ENCODE results near the gene RNF207. TPM values are rescaled to one million over a fixed set of nuclear protein-coding genes. Genes with fewer than 3 reads are reported as not detected.

RNF207 gene
- total RNA-seq, 4 donors from 2014 or later: 10.8 to 43.2 (median 20.2) TPM

GRCh38 chr1:6197746-6198427 is 8.0 kb upstream of the RNF207 start:
- no peak overlapping the region for H3K27ac ChIP-seq (replicated peaks in 1 of 4)

GRCh38 chr1:6198646-6199297 is 7.1 kb upstream of the RNF207 start:
- H3K27me3 ChIP-seq: no peaks in the 10 kb centered on the region
- no peak for TF ChIP-seq EP300 (IDR thresholded peaks at IDR 0.05)
- no peak for TF ChIP-seq POLR2A (IDR thresholded peaks at IDR 0.05; ENCODE audit: low read depth)
- TF ChIP-seq POLR2AphosphoS5 (IDR thresholded peaks at IDR 0.05): no peak
- no peak for TF ChIP-seq CTCF (IDR thresholded peaks at IDR 0.05)
- under 1% methylated on average over 24 of the region's 31 CpGs for WGBS
- peak overlapping the region; percentile 81 to 99 (median 94) for H3K4me3 ChIP-seq
- peak overlapping the region; percentile 75 to 88 (median 82) for H3K27ac ChIP-seq (replicated peaks in 1 of 4)
- no peaks in the 10 kb centered on the region for H3K9me3 ChIP-seq
- DNase-seq (ENCODE audit: extremely low spot score): no peak
- H3K4me1 ChIP-seq: peaks cover 25 to 47% (median 35%) of the 10 kb centered on the region in 4 donors
- peaks cover 20 to 38% (median 36%) of the 10 kb centered on the region in 4 donors for H3K36me3 ChIP-seq
- intact Hi-C loops (cut with DNase I): loop anchor here (10.0 kb wide), 1 partner anchor 204 kb away; the partner anchor contains the start of gene NPHP4

More at GRCh38 chr1:6197746-6198427, 8.0 kb upstream of the RNF207 start:
- TF ChIP-seq POLR2AphosphoS5 (IDR thresholded peaks at IDR 0.05) (no peak), POLR2A (IDR thresholded peaks at IDR 0.05; ENCODE audit: low read depth) (no peak), CTCF (IDR thresholded peaks at IDR 0.05) (no peak), EP300 (IDR thresholded peaks at IDR 0.05) (no peak)
- peaks cover 25 to 47% (median 35%) of the 10 kb centered on the region in 4 donors for H3K4me1 ChIP-seq
- no peak for DNase-seq (ENCODE audit: extremely low spot score)
- H3K27me3 ChIP-seq: no peaks in the 10 kb centered on the region
- intact Hi-C loops (cut with DNase I): loop anchor here (10.0 kb wide), 1 partner anchor 203 kb away; the partner anchor contains the start of gene NPHP4
- WGBS: 69% methylated on average over 6 of the region's 6 CpGs
- H3K36me3 ChIP-seq: peaks cover 29 to 47% (median 44%) of the 10 kb centered on the region in 4 donors
- no peaks in the 10 kb centered on the region for H3K9me3 ChIP-seq
- H3K4me3 ChIP-seq: peak overlapping the region; percentile 81 to 99 (median 94)

- H3K4me1 ChIP-seq: peaks cover 27 to 48% (median 37%) of the 10 kb centered on the region in 4 donors
- H3K9me3 ChIP-seq: no peaks in the 10 kb centered on the region
- 2% methylated on average over 25 of the region's 53 CpGs for WGBS
- peaks cover 13 to 30% (median 28%) of the 10 kb centered on the region in 4 donors for H3K36me3 ChIP-seq
- peak; percentile 99 for DNase-seq (ENCODE audit: extremely low spot score)
- peak within 1 kb of the TSS; percentile 81 to 99 (median 94) for H3K4me3 ChIP-seq
- peak in 1 of 3 experiments; percentile 55 for TF ChIP-seq CTCF (IDR thresholded peaks at IDR 0.05)
- TF ChIP-seq EP300 (IDR thresholded peaks at IDR 0.05): no peak
- peak; percentile 67 for TF ChIP-seq POLR2A (IDR thresholded peaks at IDR 0.05; ENCODE audit: low read depth)
- TF ChIP-seq POLR2AphosphoS5 (IDR thresholded peaks at IDR 0.05): peak; percentile 94 to 98
- intact Hi-C loops (cut with DNase I): loop anchor here (10.0 kb wide), 1 partner anchor 205 kb away; the partner anchor contains the start of gene NPHP4
- H3K27me3 ChIP-seq: no peaks in the 10 kb centered on the region
- peak within 1 kb of the TSS; percentile 75 to 88 (median 84) for H3K27ac ChIP-seq (replicated peaks in 1 of 4)
Observed at GRCh38 chr1:6199298-6200187, 6.4 kb upstream of the RNF207 start, which contains the start of gene RPL22. RPL22 (minus strand) TSS chr1:6199595; CDS start chr1:6199573, 22 bp downstream.

- Histone ChIP-seq H3K4me3 (peak overlapping the region; percentile 81 to 99 (median 94)), H3K36me3 (peaks cover 6 to 23% (median 20%) of the 10 kb centered on the region in 4 donors), H3K27ac (replicated peaks in 1 of 4) (peak overlapping the region; percentile 75 to 88 (median 84)), H3K9me3 (no peaks in the 10 kb centered on the region), H3K27me3 (no peaks in the 10 kb centered on the region), H3K4me1 (peaks cover 33 to 56% (median 44%) of the 10 kb centered on the region in 4 donors)
- no peak for TF ChIP-seq POLR2AphosphoS5 (IDR thresholded peaks at IDR 0.05)
- no peak for TF ChIP-seq CTCF (IDR thresholded peaks at IDR 0.05)
- TF ChIP-seq EP300 (IDR thresholded peaks at IDR 0.05): no peak
- TF ChIP-seq POLR2A (IDR thresholded peaks at IDR 0.05; ENCODE audit: low read depth): no peak
- 73% methylated on average over 9 of the region's 10 CpGs for WGBS
- DNase-seq (ENCODE audit: extremely low spot score): no peak
- intact Hi-C loops (cut with DNase I): no loop called here
Observed at GRCh38 chr1:6200188-6200809, 5.6 kb upstream of the RNF207 start.

Measured in esophagus muscularis mucosa (tissue), 4 donors.